ENCODE measurements around the gene GPATCH8.

DNA sequence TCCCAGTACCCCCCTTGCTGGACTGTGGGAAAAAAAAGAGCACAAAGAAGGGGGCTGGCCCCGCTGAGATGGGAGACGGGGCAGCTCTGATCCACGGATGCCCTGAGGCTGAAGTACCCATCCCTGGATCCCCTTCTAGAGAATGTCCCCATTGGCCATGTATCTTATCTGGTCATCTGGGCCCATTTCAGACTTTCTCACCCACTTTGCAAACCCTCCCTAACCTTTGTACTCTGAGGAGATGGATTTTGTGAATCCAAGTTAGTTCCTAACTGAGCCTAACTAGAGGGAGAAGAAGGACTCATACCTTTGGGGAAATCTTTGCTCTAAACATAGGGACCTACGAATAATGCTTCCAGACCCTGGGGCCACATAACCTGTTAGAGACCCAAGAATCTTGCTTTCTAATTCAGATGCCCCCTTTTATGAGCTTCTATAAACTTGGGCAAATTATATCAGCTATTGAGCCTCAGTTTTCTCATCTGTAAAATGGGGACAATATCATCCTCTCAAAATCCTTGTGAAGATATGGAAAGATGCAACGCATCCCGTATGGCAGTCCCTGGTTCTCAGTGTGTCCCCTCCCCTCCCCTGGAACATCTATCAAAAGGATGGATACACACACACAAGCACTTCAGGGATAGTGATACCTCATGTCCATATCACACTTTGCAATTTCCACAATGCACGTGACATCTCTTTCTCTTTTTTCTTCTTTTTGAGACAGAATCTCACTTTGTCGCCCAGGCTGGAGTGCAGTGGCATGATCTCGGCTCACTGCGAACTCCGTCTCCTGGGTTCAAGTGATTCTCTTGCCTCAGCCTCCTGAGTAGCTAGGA is 37.3 kb upstream of the GPATCH8 start:
- TF ChIP-seq ZNF274 (IDR thresholded peaks at IDR 0.05; ENCODE audit: low read depth, low read length) (no peak), YY1 (IDR thresholded peaks at IDR 0.05; ENCODE audit: insufficient read depth, insufficient read length) (no peak)

Measured in NT2/D1 (cell line).